ENCODE data around the gene RGS12. TPM values are rescaled to one million over a fixed set of nuclear protein-coding genes. Genes with fewer than 3 reads are reported as not detected.

Gene RGS12
- total and polyA plus RNA-seq, 2 of the 13 experiments (the other 11 are each of a cell fraction or from before 2014, with no cell fraction given): 21.0 to 27.7 TPM

GRCh38 chr4:3342182-3342854 lies 49.5 kb downstream of the RGS12 start (continued):
- no peak for TF ChIP-seq GMEB2 (CRISPR knock-in tag; IDR thresholded peaks at IDR 0.05; ENCODE audit: low read depth)
- peak; percentile 63; the same call in 1 of the 2 replicates for TF ChIP-seq SIX1 (CRISPR knock-in tag; IDR thresholded peaks at IDR 0.05; ENCODE audit: borderline replicate concordance)
- no peak for TF ChIP-seq HOXA7 (CRISPR knock-in tag; IDR thresholded peaks at IDR 0.05)
- no peak for TF ChIP-seq PAX8 (CRISPR knock-in tag; IDR thresholded peaks at IDR 0.05; ENCODE audit: borderline replicate concordance)
- no peak for TF ChIP-seq ZNF572 (CRISPR knock-in tag; IDR thresholded peaks at IDR 0.05)
- TF ChIP-seq ZNF557 (CRISPR knock-in tag; IDR thresholded peaks at IDR 0.05): no peak
- TF ChIP-seq MLLT10 (CRISPR knock-in tag; IDR thresholded peaks at IDR 0.05): no peak
- 0 out of 2 replicates have a peak, but pooled peaks have one; percentile 19 for TF ChIP-seq POGZ (CRISPR knock-in tag; IDR thresholded peaks at IDR 0.05)
- no peak for TF ChIP-seq NAIF1 (CRISPR knock-in tag; IDR thresholded peaks at IDR 0.05; ENCODE audit: borderline replicate concordance)
- peak; percentile 75 for TF ChIP-seq ARNTL (CRISPR knock-in tag; IDR thresholded peaks at IDR 0.05)
- TF ChIP-seq ZKSCAN5 (CRISPR knock-in tag; IDR thresholded peaks at IDR 0.05): no peak
- no peak for TF ChIP-seq ZFP82 (CRISPR knock-in tag; IDR thresholded peaks at IDR 0.05; ENCODE audit: borderline replicate concordance)
- TF ChIP-seq ZNF570 (CRISPR knock-in tag; IDR thresholded peaks at IDR 0.05; ENCODE audit: borderline replicate concordance): no peak
- TF ChIP-seq NR2F1 (CRISPR knock-in tag; IDR thresholded peaks at IDR 0.05): no peak
- peak; percentile 72; the same call in 1 of the 2 replicates for TF ChIP-seq PPARG (CRISPR knock-in tag; conservative IDR thresholded peaks at IDR 0.05)
- no peak; the same call in 1 of the 2 replicates for TF ChIP-seq THAP11 (CRISPR knock-in tag; IDR thresholded peaks at IDR 0.05)
- no peak for TF ChIP-seq GRHL1 (CRISPR knock-in tag; conservative IDR thresholded peaks at IDR 0.05)
- no peak for TF ChIP-seq ZNF30 (CRISPR knock-in tag; IDR thresholded peaks at IDR 0.05)
- TF ChIP-seq HDAC2 (CRISPR knock-in tag; IDR thresholded peaks at IDR 0.05): peak; percentile 85; the same call in 1 of the 2 replicates
- TF ChIP-seq ZNF816 (CRISPR knock-in tag; IDR thresholded peaks at IDR 0.05; ENCODE audit: borderline replicate concordance): no peak; the same call in 1 of the 2 replicates

Data from HepG2 (cell line).